Right atrium auricular region (tissue), 2 donors: ENCODE measurements around the gene IGFL1. TPM values are rescaled to one million over a fixed set of nuclear protein-coding genes. Genes with fewer than 3 reads are reported as not detected.
"Not testable (repeated sequence)": the region's sequence is repeated elsewhere in the genome, so short reads cannot be mapped to it uniquely, and the experiment has no call there.

ENCODE experiments used
- DNase-seq: peaks from one replicate; pipeline ENCODE4 v3.0.0-alpha.2; 2019; ENCODE audit warnings: low spot score
- H3K27ac ChIP-seq, 2 donors: fragments of 200-600 bp; sonication (generic); 1 replicate in 1 of 2; 2 replicates in 1 of 2; pipeline ENCODE4 v1.5.1; 2016 to 2019
- H3K27me3 ChIP-seq, 2 donors: fragments of 200-600 bp; sonication (generic); one replicate each; pipeline versions ENCODE4 v1.5.1 to v1.6.0; 2017 to 2019
- H3K36me3 ChIP-seq: fragments of 200-600 bp; sonication (generic); one replicate; pipeline ENCODE4 v1.5.1; 2016
- H3K4me1 ChIP-seq, 2 donors: fragments of 200-600 bp; sonication (generic); one replicate each; pipeline versions ENCODE4 v1.5.1 to v1.6.0; 2017 to 2019
- H3K4me3 ChIP-seq, 2 donors: fragments of 200-600 bp; sonication (generic); 1 replicate in 1 of 2; 2 replicates in 1 of 2; pipeline ENCODE4 v1.5.1; 2017 to 2019; ENCODE audit warnings: mild to moderate bottlenecking in 1 of 2, moderate library complexity in 1 of 2
- H3K9me3 ChIP-seq, 2 donors: fragments of 200-600 bp; sonication (generic); one replicate each; pipeline ENCODE4 v1.5.1; 2019
- total RNA-seq, 2 donors: library from RNA; depleted of rRNA; stranded (reverse); fragments of >200 nt; gene quantifications; one replicate each; pipeline ENCODE4 v1.1.0, GENCODE V29; 2016
- TF ChIP-seq, protein P1 (sequence below), 2 donors: fragments of 200-600 bp; sonication (generic); IDR thresholded peaks; one replicate each; pipeline ENCODE4 v1.5.1; 2019; ENCODE audit warnings: antibody characterized with exemption in 2 of 2

The IGFL1 gene
- total RNA-seq, 2 donors from 2014 or later: not detected

DNA sequence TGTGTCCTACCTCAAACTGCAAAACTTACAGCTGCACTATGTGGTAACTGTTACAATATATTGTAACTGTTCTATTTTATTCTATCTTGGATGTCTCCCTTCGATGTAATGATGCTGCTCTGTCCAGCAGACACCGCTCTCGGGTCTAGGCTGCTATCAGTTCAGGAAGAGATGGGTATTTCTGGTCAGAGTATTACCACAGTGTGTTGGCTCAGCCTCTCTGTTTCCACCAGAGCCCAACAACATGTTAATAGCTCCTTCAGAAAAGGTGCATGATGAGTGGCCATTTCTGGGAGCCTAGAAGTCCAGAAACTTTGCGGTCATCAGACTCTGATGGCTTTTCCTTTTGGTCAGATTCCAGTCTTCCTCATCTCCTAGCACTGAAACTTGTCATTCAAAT is 35.9 kb upstream of the IGFL1 start:
- Histone ChIP-seq H3K36me3 (no peaks in the 10 kb centered on the region), H3K27me3 (no peaks in the 10 kb centered on the region), H3K4me1 (no peaks in the 10 kb centered on the region), H3K9me3 (no peaks in the 10 kb centered on the region), H3K27ac (no peak overlapping the region), H3K4me3 (no peak overlapping the region)
- TF ChIP-seq, protein P1, sequence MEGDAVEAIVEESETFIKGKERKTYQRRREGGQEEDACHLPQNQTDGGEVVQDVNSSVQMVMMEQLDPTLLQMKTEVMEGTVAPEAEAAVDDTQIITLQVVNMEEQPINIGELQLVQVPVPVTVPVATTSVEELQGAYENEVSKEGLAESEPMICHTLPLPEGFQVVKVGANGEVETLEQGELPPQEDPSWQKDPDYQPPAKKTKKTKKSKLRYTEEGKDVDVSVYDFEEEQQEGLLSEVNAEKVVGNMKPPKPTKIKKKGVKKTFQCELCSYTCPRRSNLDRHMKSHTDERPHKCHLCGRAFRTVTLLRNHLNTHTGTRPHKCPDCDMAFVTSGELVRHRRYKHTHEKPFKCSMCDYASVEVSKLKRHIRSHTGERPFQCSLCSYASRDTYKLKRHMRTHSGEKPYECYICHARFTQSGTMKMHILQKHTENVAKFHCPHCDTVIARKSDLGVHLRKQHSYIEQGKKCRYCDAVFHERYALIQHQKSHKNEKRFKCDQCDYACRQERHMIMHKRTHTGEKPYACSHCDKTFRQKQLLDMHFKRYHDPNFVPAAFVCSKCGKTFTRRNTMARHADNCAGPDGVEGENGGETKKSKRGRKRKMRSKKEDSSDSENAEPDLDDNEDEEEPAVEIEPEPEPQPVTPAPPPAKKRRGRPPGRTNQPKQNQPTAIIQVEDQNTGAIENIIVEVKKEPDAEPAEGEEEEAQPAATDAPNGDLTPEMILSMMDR (IDR thresholded peaks at IDR 0.05): no peak
- no peak for DNase-seq

DNA sequence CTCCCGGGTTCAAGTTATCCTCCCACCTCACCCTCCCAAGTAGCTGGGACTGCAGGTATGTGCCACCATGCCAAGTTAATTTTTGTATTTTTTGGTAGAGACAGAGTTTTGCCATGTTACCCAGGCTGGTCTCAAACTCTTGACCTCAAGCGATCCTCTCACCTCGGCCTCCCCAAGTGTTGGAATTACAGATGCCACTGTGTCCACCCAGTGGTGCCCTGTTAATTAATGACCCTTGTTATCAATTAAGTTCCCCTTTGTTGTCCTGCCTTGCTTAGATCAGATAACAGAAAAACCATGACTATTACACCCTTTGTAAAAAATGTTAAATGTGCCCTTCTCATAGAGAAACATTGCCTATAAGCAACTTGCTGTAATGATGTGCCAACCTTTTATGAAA is 34.4 kb upstream of the IGFL1 start:
- no peak overlapping the region for H3K4me3 ChIP-seq
- H3K36me3 ChIP-seq: no peaks in the 10 kb centered on the region
- no peak for DNase-seq
- no peak overlapping the region for H3K27ac ChIP-seq
- no peaks in the 10 kb centered on the region for H3K27me3 ChIP-seq
- TF ChIP-seq, protein P1 (IDR thresholded peaks at IDR 0.05): no peak
- no peaks in the 10 kb centered on the region for H3K9me3 ChIP-seq
- H3K4me1 ChIP-seq: no peaks in the 10 kb centered on the region

DNA sequence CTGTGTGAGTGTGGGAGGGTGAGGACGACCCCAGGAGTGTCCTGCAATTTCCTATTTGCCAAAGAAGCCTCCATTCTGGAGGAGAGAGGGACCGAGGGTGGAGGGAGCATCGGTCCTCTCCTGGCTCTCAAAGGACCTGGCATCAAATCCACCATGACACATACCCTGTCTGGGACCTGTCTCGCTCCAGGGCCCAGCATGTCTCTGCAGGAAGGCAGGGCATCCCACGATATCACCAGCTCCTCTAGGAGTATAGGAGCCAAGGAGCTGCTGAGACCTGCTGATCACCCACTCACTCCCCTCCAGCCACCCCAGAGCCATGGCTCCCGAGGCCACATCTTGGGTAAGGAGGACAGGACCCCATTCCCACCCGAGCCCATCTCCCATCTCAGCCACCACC is 33.6 kb upstream of the IGFL1 start:
- H3K27me3 ChIP-seq, DNase-seq, H3K9me3 ChIP-seq, H3K4me1 ChIP-seq, H3K4me3 ChIP-seq, H3K36me3 ChIP-seq, H3K27ac ChIP-seq: not testable (repeated sequence)

DNA sequence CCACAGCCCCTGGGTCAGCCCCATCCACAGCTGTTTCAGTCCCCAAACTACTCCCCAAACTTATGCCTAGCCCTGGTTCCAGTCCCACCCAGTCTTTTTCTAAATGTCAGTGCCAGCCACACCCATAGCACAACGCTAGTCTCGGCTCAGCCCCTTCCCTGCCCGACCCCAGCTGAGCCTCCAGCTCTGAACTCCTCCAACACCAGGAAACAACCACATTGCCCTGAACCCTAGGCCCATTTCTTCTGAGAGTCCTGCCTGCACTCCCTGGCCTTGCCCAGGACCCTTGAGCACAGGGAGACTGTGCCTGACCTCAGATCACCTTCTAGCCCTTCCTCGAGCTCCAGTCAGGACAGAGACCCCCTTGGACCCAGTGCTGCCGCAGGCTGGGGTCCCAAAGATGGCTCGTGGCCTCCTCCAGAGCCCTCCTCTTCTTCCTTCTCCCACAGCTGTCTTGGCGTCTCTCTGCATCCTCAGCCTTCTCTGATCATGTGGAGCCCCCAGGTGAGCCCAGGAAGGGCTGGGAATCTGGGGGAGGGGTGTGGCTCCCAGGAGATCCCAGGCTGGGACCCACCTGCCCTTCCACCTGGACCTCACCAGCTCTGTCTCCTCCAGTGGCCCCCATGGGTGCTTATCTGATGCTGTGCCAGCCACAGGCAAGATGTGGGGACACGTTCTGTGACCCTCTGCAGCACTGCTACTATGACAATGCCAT is 33.0 kb upstream of the IGFL1 start:
- Histone ChIP-seq H3K4me1 (no peaks in the 10 kb centered on the region), H3K27me3 (no peaks in the 10 kb centered on the region), H3K4me3 (no peak overlapping the region), H3K27ac (no peak overlapping the region), H3K36me3 (no peaks in the 10 kb centered on the region), H3K9me3 (no peaks in the 10 kb centered on the region)
- TF ChIP-seq, protein P1 (IDR thresholded peaks at IDR 0.05): no peak
- no peak for DNase-seq

DNA sequence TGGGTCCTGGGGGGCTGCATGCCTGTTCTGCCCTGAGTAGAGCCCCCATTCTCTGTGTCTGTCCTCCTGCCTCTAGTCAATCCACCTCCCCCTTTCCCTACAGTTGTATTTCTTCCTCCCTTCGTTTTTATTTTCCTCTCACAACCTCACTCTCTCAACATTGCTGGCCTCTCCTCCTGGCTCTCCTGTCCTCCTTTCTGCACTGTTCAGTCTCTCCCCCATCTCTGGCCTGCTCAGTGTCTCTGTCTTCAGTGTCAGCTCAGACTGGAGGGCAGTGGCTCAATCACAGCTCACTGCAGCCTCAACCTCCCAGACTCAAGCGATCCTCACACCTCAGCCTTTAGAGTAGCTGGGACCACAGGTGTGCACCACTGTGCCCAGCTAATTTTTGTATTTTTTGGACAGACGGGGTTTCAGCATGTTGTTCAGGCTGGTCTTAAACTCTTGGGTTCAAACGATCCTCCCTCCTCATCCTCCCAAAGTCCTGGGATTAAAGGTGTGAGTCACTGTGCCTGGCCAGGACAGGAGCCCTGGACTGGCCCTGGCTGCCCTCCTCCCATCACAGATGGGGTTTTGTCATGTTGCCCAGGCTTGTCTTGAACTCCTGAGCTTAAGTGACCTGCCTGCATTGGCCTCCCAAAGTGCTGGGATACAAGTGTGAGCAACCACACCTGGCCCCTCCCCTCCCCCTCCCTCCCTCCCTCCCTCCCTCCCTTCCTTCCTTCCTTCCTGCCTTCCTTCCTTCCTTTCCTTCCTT is 32.0 kb upstream of the IGFL1 start:
- no peaks in the 10 kb centered on the region for H3K27me3 ChIP-seq
- TF ChIP-seq, protein P1 (IDR thresholded peaks at IDR 0.05): no peak
- no peak for DNase-seq
- H3K4me3 ChIP-seq: no peak overlapping the region
- H3K9me3 ChIP-seq: no peaks in the 10 kb centered on the region
- H3K4me1 ChIP-seq: no peaks in the 10 kb centered on the region
- no peaks in the 10 kb centered on the region for H3K36me3 ChIP-seq
- no peak overlapping the region for H3K27ac ChIP-seq

DNA sequence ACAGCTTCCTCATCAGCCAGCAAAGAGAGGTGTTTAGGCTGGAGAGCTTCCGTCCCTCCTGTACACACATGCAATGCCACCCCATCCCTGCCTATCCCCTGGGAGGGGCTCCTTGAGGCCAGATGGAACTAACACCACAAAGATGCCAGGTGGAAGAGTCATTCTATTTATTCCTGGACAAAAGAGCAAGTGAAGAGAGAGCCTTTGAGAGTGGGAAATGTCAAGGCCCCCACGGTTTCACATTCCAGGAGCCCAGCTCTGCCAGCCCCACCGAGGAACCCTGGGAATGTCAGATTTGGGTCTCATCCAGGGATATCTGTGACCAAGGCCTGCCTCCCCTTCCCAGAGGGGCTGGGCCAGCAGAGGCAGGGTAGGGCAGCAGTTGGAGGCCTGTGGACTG is 30.8 kb upstream of the IGFL1 start:
- Histone ChIP-seq H3K27ac (no peak overlapping the region), H3K4me3 (no peak overlapping the region), H3K9me3 (no peaks in the 10 kb centered on the region), H3K36me3 (no peaks in the 10 kb centered on the region), H3K27me3 (no peaks in the 10 kb centered on the region), H3K4me1 (no peaks in the 10 kb centered on the region)
- DNase-seq: no peak
- TF ChIP-seq, protein P1 (IDR thresholded peaks at IDR 0.05): no peak
